Mononuclear cell (primary cell): ENCODE data around the gene PITRM1. TPM values are rescaled to one million over a fixed set of nuclear protein-coding genes. Genes with fewer than 3 reads are reported as not detected.

Experiments used
- total RNA-seq: library from RNA; depleted of rRNA; stranded (reverse); fragments of >200 nt; gene quantifications from one replicate; pipeline ENCODE4 v1.2.3, GENCODE V29; 2012

PITRM1 gene
- total RNA-seq, 1 donor = 52.7 TPM

Other genes starting within 250 kb of the PITRM1 start
- 23.1 TPM for gene PFKP, start 105.2 kb downstream of the PITRM1 start, total RNA-seq